ENCODE measurements around the gene LRCH3. TPM values are rescaled to one million over a fixed set of nuclear protein-coding genes. Genes with fewer than 3 reads are reported as not detected.
A peak's percentile ranks its signal among the peaks of the same experiment; 100 is the strongest.

LRCH3 gene
- total RNA-seq, 1 experiment from 2014 or later: 71.8 TPM

GRCh38 chr3:197856199-197856816 is 65.3 kb downstream of the LRCH3 start:
- H3K4me1 ChIP-seq (ENCODE audit: insufficient read depth, low read length, poor library complexity, severe bottlenecking): peaks cover 43% of the 10 kb centered on the region
- no TSS peak for BruUV-seq (replicated peaks)
- DNase-seq (ENCODE audit: low spot score): no peak
- H3K27ac ChIP-seq (ENCODE audit: low read depth, low read length, poor library complexity, severe bottlenecking): peak overlapping the region; percentile 96
- H3K36me3 ChIP-seq (ENCODE audit: insufficient read depth, low read length, poor library complexity, severe bottlenecking): peaks cover 47% of the 10 kb centered on the region
- intact Hi-C loops (cut with micrococcal nuclease; ENCODE audit: unreplicated experiment): no loop called here
- ChIA-PET POLR2A (ENCODE audit: low non-redundant PET) (interaction anchor here (0.6 kb wide), 1 partner anchor 28 kb away, joined by 3 read pairs; no protein-coding TSS in a partner anchor), CTCF (no interaction called here)
- TF ChIP-seq EZH2 (IDR thresholded peaks at IDR 0.05; ENCODE audit: borderline replicate concordance, low read depth, low read length, poor library complexity, severe bottlenecking) (no peak), CTCF (conservative IDR thresholded peaks at IDR 0.05; ENCODE audit: low read depth, low read length) (no peak)
- no peak overlapping the region for H3K4me3 ChIP-seq (ENCODE audit: low read depth, low read length, poor library complexity, severe bottlenecking)
- H3K9me3 ChIP-seq (ENCODE audit: low read depth, low read length, poor library complexity, severe bottlenecking): no peaks in the 10 kb centered on the region
- no peaks in the 10 kb centered on the region for H3K27me3 ChIP-seq (replicated peaks; ENCODE audit: insufficient read depth, low read depth, low read length, poor library complexity)

- H3K4me1 ChIP-seq (ENCODE audit: insufficient read depth, low read length, poor library complexity, severe bottlenecking): peaks cover 35% of the 10 kb centered on the region
- intact Hi-C loops (cut with micrococcal nuclease; ENCODE audit: unreplicated experiment): no loop called here
- POLR2A ChIA-PET (ENCODE audit: low non-redundant PET): no interaction called here
Measured at GRCh38 chr3:197858133-197858532, 67.1 kb downstream of the LRCH3 start.

GRCh38 chr3:197858598-197858997 is 67.5 kb downstream of the LRCH3 start:
- intact Hi-C loops (cut with micrococcal nuclease; ENCODE audit: unreplicated experiment): no loop called here
- CTCF ChIA-PET: no interaction called here
- no peak overlapping the region for H3K4me3 ChIP-seq (ENCODE audit: low read depth, low read length, poor library complexity, severe bottlenecking)
- peaks cover 33% of the 10 kb centered on the region for H3K36me3 ChIP-seq (ENCODE audit: insufficient read depth, low read length, poor library complexity, severe bottlenecking)
- H3K27ac ChIP-seq (ENCODE audit: low read depth, low read length, poor library complexity, severe bottlenecking): peak overlapping the region; percentile 49
- no peak for TF ChIP-seq CTCF (conservative IDR thresholded peaks at IDR 0.05; ENCODE audit: low read depth, low read length)
- no peak for TF ChIP-seq EZH2 (IDR thresholded peaks at IDR 0.05; ENCODE audit: borderline replicate concordance, low read depth, low read length, poor library complexity, severe bottlenecking)
- no TSS peak for BruUV-seq (replicated peaks)
- peaks cover 30% of the 10 kb centered on the region for H3K4me1 ChIP-seq (ENCODE audit: insufficient read depth, low read length, poor library complexity, severe bottlenecking)
- no peak for DNase-seq (ENCODE audit: low spot score)
- no peaks in the 10 kb centered on the region for H3K27me3 ChIP-seq (replicated peaks; ENCODE audit: insufficient read depth, low read depth, low read length, poor library complexity)
- no peaks in the 10 kb centered on the region for H3K9me3 ChIP-seq (ENCODE audit: low read depth, low read length, poor library complexity, severe bottlenecking)
- POLR2A ChIA-PET (ENCODE audit: low non-redundant PET): no interaction called here

More at GRCh38 chr3:197858133-197858532, 67.1 kb downstream of the LRCH3 start:
- DNase-seq (ENCODE audit: low spot score): no peak
- no peaks in the 10 kb centered on the region for H3K27me3 ChIP-seq (replicated peaks; ENCODE audit: insufficient read depth, low read depth, low read length, poor library complexity)
- peaks cover 37% of the 10 kb centered on the region for H3K36me3 ChIP-seq (ENCODE audit: insufficient read depth, low read length, poor library complexity, severe bottlenecking)
- CTCF ChIA-PET: no interaction called here
- H3K4me3 ChIP-seq (ENCODE audit: low read depth, low read length, poor library complexity, severe bottlenecking): no peak overlapping the region
- H3K27ac ChIP-seq (ENCODE audit: low read depth, low read length, poor library complexity, severe bottlenecking): peak overlapping the region; percentile 49
- TF ChIP-seq CTCF (conservative IDR thresholded peaks at IDR 0.05; ENCODE audit: low read depth, low read length) (no peak), EZH2 (IDR thresholded peaks at IDR 0.05; ENCODE audit: borderline replicate concordance, low read depth, low read length, poor library complexity, severe bottlenecking) (no peak)
- BruUV-seq (replicated peaks): no TSS peak
- H3K9me3 ChIP-seq (ENCODE audit: low read depth, low read length, poor library complexity, severe bottlenecking): no peaks in the 10 kb centered on the region

All from A673 (cell line).